HEK293 (cell line): ENCODE results near the gene KANK2.

Source experiments
- CTCF ChIP-seq: fragments of 450-650 bp; formaldehyde crosslinking; IDR thresholded peaks from 2 replicates; pipeline ENCODE4 v1.5.1; 2016; ENCODE audit warnings: missing biosample characterization, missing genetic modification characterization
- GLI4 ChIP-seq: fragments of 450-650 bp; formaldehyde crosslinking; IDR thresholded peaks from 2 replicates; pipeline ENCODE4 v1.5.1; 2016; ENCODE audit warnings: missing biosample characterization, missing genetic modification characterization
- PBX3 ChIP-seq: sonication (generic); formaldehyde crosslinking; IDR thresholded peaks from 2 replicates; pipeline ENCODE4 v1.8.1; 2022; ENCODE audit warnings: mild to moderate bottlenecking, moderate library complexity, missing genetic modification reagents
- PRDM4 ChIP-seq: fragments of 450-650 bp; formaldehyde crosslinking; IDR thresholded peaks from 2 replicates; pipeline ENCODE4 v1.5.1; 2017; ENCODE audit warnings: missing biosample characterization, missing genetic modification characterization
- PRDM6 ChIP-seq: fragments of 450-650 bp; formaldehyde crosslinking; IDR thresholded peaks from 2 replicates; pipeline ENCODE4 v1.5.1; 2017; ENCODE audit warnings: missing biosample characterization, missing genetic modification characterization
- TCF7L2 ChIP-seq: IDR thresholded peaks from 2 replicates; pipeline ENCODE4 v1.6.1; 2011; ENCODE audit warnings: low read depth, mild to moderate bottlenecking, inconsistent platforms, low read length, moderate library complexity, borderline replicate concordance
- ZBTB11 ChIP-seq: fragments of 450-650 bp; formaldehyde crosslinking; conservative IDR thresholded peaks from 2 replicates; pipeline ENCODE4 v1.5.1; 2016; ENCODE audit warnings: low read depth, missing biosample characterization, missing genetic modification characterization
- ZBTB21 ChIP-seq: fragments of 450-650 bp; formaldehyde crosslinking; IDR thresholded peaks from 2 replicates; pipeline ENCODE4 v1.5.1; 2017; ENCODE audit warnings: missing biosample characterization, missing genetic modification characterization
- ZBTB26 ChIP-seq: fragments of 450-650 bp; formaldehyde crosslinking; optimal IDR thresholded peaks from 2 replicates; pipeline ENCODE3; 2016; ENCODE audit warnings: missing biosample characterization, mild to moderate bottlenecking, missing genetic modification characterization
- ZFP69B ChIP-seq: fragments of 450-650 bp; formaldehyde crosslinking; IDR thresholded peaks from 2 replicates; pipeline ENCODE4 v1.5.1; 2016; ENCODE audit warnings: missing biosample characterization, missing genetic modification characterization
- ZNF140 ChIP-seq: fragments of 450-650 bp; formaldehyde crosslinking; IDR thresholded peaks from 2 replicates; pipeline ENCODE4 v1.5.1; 2016; ENCODE audit warnings: missing biosample characterization, missing genetic modification characterization
- ZNF146 ChIP-seq: fragments of 450-650 bp; formaldehyde crosslinking; IDR thresholded peaks from 2 replicates; pipeline ENCODE4 v1.5.1; 2016; ENCODE audit warnings: missing biosample characterization, missing genetic modification characterization
- ZNF2 ChIP-seq: fragments of 450-650 bp; formaldehyde crosslinking; IDR thresholded peaks from 2 replicates; pipeline ENCODE4 v1.5.1; 2016; ENCODE audit warnings: missing biosample characterization, missing genetic modification characterization
- ZNF350 ChIP-seq: fragments of 450-650 bp; formaldehyde crosslinking; IDR thresholded peaks from 2 replicates; pipeline ENCODE4 v1.5.0; 2017; ENCODE audit warnings: missing biosample characterization, mild to moderate bottlenecking, missing genetic modification characterization
- ZNF391 ChIP-seq: fragments of 450-650 bp; formaldehyde crosslinking; IDR thresholded peaks from 2 replicates; pipeline ENCODE4 v1.5.1; 2016; ENCODE audit warnings: low read depth, missing biosample characterization, missing genetic modification characterization, borderline replicate concordance
- ZNF629 ChIP-seq: fragments of 450-650 bp; formaldehyde crosslinking; IDR thresholded peaks from 2 replicates; pipeline ENCODE4 v1.5.1; 2017; ENCODE audit warnings: missing biosample characterization, missing genetic modification characterization
- ZNF658 ChIP-seq: fragments of 450-650 bp; formaldehyde crosslinking; IDR thresholded peaks from 2 replicates; pipeline ENCODE4; 2016; ENCODE audit warnings: missing biosample characterization, missing genetic modification characterization
- ZNF664 ChIP-seq: fragments of 450-650 bp; formaldehyde crosslinking; IDR thresholded peaks from 2 replicates; pipeline ENCODE4 v1.5.1; 2016; ENCODE audit warnings: missing biosample characterization, missing genetic modification characterization
- ZNF670 ChIP-seq: fragments of 450-650 bp; formaldehyde crosslinking; IDR thresholded peaks from 2 replicates; pipeline ENCODE4 v1.5.1; 2016; ENCODE audit warnings: missing biosample characterization, missing genetic modification characterization, low read depth
- ZNF692 ChIP-seq: fragments of 450-650 bp; formaldehyde crosslinking; IDR thresholded peaks from 2 replicates; pipeline ENCODE4 v1.5.1; 2016; ENCODE audit warnings: missing biosample characterization, missing genetic modification characterization
- ZNF785 ChIP-seq: fragments of 450-650 bp; formaldehyde crosslinking; IDR thresholded peaks from 2 replicates; pipeline ENCODE4 v1.5.1; 2016; ENCODE audit warnings: missing biosample characterization, missing genetic modification characterization
- ZSCAN5A ChIP-seq: fragments of 450-650 bp; formaldehyde crosslinking; IDR thresholded peaks from 2 replicates; pipeline ENCODE4 v1.5.1; 2016; ENCODE audit warnings: missing biosample characterization, missing genetic modification characterization
- ZXDB ChIP-seq: fragments of 450-650 bp; formaldehyde crosslinking; IDR thresholded peaks from 2 replicates; pipeline ENCODE4 v1.5.1; 2016; ENCODE audit warnings: missing biosample characterization, missing genetic modification characterization

KANK2 gene

GRCh38 chr19:11197291-11198174, at the start of gene KANK2 (continued):
- TF ChIP-seq ZNF692 (peak; percentile 77), ZBTB21 (tag by site-specific recombination) (no peak), ZNF391 (tag by site-specific recombination) (0 out of 2 replicates have a peak, but pooled peaks have one; percentile 52), ZNF785 (tag by site-specific recombination) (no peak), ZNF670 (tag by site-specific recombination) (no peak), ZBTB26 (tag by site-specific recombination) (peak; percentile 59), PBX3 (CRISPR knock-in tag) (no peak), ZNF350 (tag by site-specific recombination) (no peak), ZSCAN5A (tag by site-specific recombination) (peak; percentile 40; the same call in 1 of the 2 replicates), ZBTB11 (tag by site-specific recombination) (peak; percentile 39; the same call in 1 of the 2 replicates), ZNF2 (no peak), ZXDB (tag by site-specific recombination) (peak; percentile 29; the same call in 1 of the 2 replicates), PRDM4 (tag by site-specific recombination) (no peak), ZNF664 (no peak), CTCF (tag by site-specific recombination) (peak; percentile 35; the same call in 1 of the 2 replicates), TCF7L2 (no peak), ZNF629 (tag by site-specific recombination) (peak; percentile 28), ZNF140 (tag by site-specific recombination) (no peak), GLI4 (tag by site-specific recombination) (peak; percentile 8; the same call in 1 of the 2 replicates), ZNF658 (no peak), ZNF146 (no peak), ZFP69B (tag by site-specific recombination) (no peak; the same call in 1 of the 2 replicates), PRDM6 (tag by site-specific recombination) (no peak)
